ENCODE results near the gene LAMC3. TPM values are rescaled to one million over a fixed set of nuclear protein-coding genes. Genes with fewer than 3 reads are reported as not detected.

Gene LAMC3
- total RNA-seq, 1 donor from 2014 or later = 0.29 TPM

- TF ChIP-seq CTCF (conservative IDR thresholded peaks at IDR 0.05; ENCODE audit: low read depth, low read length) = no peak
These were observed 36.6 kb upstream of the LAMC3 start for GRCh38 chr9:130972277-130972956.

GRCh38 chr9:130972957-130973685, 35.9 kb upstream of the LAMC3 start:
- TF ChIP-seq CTCF (conservative IDR thresholded peaks at IDR 0.05; ENCODE audit: low read depth, low read length) = no peak
- no peak for DNase-seq (ENCODE audit: low read depth)
- no peak overlapping the region for H3K4me3 ChIP-seq (ENCODE audit: low read depth, low read length)

More at GRCh38 chr9:130972277-130972956, 36.6 kb upstream of the LAMC3 start:
- no peak overlapping the region for H3K4me3 ChIP-seq (ENCODE audit: low read depth, low read length)
- no peak for DNase-seq (ENCODE audit: low read depth)

- no peak for TF ChIP-seq CTCF (conservative IDR thresholded peaks at IDR 0.05; ENCODE audit: low read depth, low read length)
These were observed 35.2 kb upstream of the LAMC3 start for GRCh38 chr9:130973686-130974281.

GRCh38 chr9:130974697-130975096, 34.3 kb upstream of the LAMC3 start:
- DNase-seq (ENCODE audit: low read depth) = no peak
- no peak for TF ChIP-seq CTCF (conservative IDR thresholded peaks at IDR 0.05; ENCODE audit: low read depth, low read length)
- H3K4me3 ChIP-seq (ENCODE audit: low read depth, low read length) = no peak overlapping the region

More at GRCh38 chr9:130973686-130974281, 35.2 kb upstream of the LAMC3 start:
- no peak overlapping the region for H3K4me3 ChIP-seq (ENCODE audit: low read depth, low read length)
- no peak for DNase-seq (ENCODE audit: low read depth)

- no peak overlapping the region for H3K4me3 ChIP-seq (ENCODE audit: low read depth, low read length)
- TF ChIP-seq CTCF (conservative IDR thresholded peaks at IDR 0.05; ENCODE audit: low read depth, low read length) = no peak
- DNase-seq (ENCODE audit: low read depth) = no peak
These were observed 33.8 kb upstream of the LAMC3 start for GRCh38 chr9:130975156-130975555.

GRCh38 chr9:130975932-130976841, 32.8 kb upstream of the LAMC3 start:
- no peak for TF ChIP-seq CTCF (conservative IDR thresholded peaks at IDR 0.05; ENCODE audit: low read depth, low read length)
- no peak for DNase-seq (ENCODE audit: low read depth)
- no peak overlapping the region for H3K4me3 ChIP-seq (ENCODE audit: low read depth, low read length)

Measured in epithelial cell of proximal tubule (primary cell).